HS-5 (cell line): Measurements from ENCODE around the gene GRIP2.

ENCODE experiments used
- DNase-seq: peaks from one replicate; pipeline ENCODE4 v3.0.0-alpha.2; 2012; ENCODE audit warnings: low read depth

The GRIP2 gene

GRCh38 chr3:14451844-14452739, 88.0 kb downstream of the GRIP2 start:
- peak; percentile 43 for DNase-seq

GRCh38 chr3:14450922-14451606, 89.1 kb downstream of the GRIP2 start:
- no peak for DNase-seq

- no peak for DNase-seq
Measured at GRCh38 chr3:14450506-14450905, 89.6 kb downstream of the GRIP2 start.

GRCh38 chr3:14448756-14449727, 91.1 kb downstream of the GRIP2 start:
- DNase-seq = no peak

DNA sequence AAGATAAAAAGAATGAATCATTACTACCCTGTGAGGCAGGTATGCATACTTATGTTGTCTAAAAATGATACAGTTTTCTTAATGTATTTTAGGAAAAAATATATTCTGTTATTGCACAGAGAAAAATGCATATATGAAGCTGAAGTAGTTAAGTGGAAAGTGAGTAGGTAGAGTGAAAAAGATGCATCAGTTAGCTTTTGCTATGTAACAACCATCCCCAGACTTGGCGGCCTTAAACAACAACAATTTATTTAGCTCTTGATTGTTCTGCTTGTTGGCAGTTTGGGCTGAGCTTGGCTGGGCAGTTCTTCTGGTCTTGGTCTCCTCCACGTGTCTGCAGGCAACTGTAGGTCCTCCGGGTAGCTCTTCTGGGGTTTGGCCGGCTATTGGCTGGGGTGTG, 92.1 kb downstream of the GRIP2 start:
- no peak for DNase-seq

DNA sequence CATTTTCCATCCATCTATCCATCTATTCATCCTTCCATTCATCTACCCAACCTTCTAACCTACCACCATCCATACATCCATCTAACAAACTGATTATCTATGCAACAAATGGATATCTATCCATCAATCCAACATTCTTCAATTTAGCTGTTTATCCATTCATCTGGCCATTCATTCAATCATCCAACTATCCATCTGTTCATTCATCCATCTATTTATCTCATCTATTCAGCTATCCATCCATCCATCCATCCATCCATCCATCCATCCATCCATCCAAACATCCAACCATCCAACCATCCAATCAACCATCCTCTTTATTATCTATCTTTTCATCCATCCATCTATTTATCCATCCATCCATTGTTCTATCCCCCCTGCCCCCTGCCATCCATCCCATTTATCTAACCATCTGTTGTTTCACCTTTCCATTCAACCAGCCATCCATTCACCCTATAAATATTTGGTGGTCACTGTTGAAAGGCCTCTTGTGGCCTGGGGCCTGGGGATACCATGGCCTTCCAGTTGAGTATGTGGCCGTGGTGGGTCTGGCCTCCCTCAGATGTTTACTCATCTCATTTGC, 93.1 kb downstream of the GRIP2 start:
- DNase-seq = no peak

DNA sequence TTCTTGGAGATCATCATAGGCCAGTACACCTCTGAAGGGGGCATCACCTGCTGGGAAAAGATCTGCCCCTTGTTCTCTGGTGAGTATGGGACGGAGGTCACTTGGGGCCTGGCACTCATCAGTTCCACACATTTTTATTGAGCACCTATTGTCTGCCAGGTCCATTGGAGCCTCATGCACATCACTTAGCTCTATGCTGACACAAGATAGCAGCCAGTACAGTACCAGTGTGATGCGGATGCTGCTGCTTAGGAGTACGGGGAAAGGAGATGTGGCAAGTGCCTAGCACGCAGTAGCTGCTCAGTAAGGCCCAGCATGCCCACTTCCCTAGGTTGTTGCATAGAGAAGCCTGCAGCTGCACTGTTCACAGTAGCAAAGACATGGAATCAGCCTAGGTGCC, 94.4 kb downstream of the GRIP2 start:
- DNase-seq = no peak

GRCh38 chr3:14444380-14444779, 95.8 kb downstream of the GRIP2 start:
- DNase-seq = no peak

GRCh38 chr3:14441920-14442300, 98.2 kb downstream of the GRIP2 start:
- no peak for DNase-seq

- DNase-seq = no peak
Measured at GRCh38 chr3:14441240-14441919, 98.8 kb downstream of the GRIP2 start.

- DNase-seq = no peak
Measured at GRCh38 chr3:14440531-14441239, 99.5 kb downstream of the GRIP2 start.

DNA sequence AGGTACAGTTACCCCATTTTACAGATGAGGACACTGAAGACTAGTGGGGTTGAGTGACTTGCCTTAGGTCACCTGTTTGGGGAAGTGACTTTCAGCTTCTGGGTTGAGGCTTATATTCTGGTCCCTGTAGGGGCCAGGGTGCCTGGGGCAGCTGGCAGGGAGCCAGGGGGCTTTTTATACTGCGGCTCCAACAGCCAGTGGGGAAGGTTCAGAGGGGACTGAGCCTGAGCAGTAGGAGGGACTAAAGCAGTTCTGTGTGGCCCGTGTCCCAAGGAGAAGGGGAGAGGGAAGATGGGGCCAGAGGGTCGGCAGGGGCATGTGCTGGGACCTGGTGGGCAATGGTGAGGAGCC, 100.0 kb downstream of the GRIP2 start:
- no peak for DNase-seq

DNA sequence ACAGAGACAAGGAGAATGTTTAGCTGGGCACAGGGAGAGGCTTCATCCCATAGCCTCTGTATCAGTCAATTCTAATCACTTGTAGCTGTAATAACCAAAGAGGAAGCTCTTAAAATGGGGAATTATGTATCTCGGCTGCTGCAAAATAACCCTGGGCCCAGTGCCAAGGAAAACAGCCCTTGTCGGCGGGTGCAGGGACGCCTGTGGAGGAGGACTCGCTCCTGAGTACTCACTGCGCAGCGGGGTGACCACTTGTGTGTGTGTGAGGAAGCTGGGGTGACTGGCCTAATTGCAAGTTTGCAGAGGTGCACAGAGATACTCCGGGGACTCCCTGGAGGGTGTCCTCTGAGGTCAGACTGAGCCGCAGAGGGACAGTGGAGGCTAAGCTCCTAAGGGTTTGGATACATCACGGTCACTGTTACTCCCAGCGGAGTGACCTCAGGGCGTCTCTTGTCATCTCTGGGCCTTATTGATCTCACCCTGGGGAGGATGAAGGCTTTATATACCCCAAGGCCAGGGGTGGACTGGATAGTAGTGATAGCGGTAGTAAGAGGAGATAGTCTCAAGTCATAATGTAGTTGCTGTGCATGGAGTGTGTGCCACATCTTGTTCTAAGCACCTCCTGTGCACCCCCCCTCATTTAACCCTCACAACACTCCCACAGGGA, 100.5 kb downstream of the GRIP2 start:
- no peak for DNase-seq
